AG09309 (cell line): ENCODE results near the gene USP49.

Experiments used
- DNase-seq: peaks from one replicate; pipeline ENCODE4 v3.0.0-alpha.2; 2010; ENCODE audit warnings: low read depth
- H3K4me3 ChIP-seq: 2 replicates; pipeline ENCODE4 v1.5.1; 2011; ENCODE audit warnings: mild to moderate bottlenecking, low read depth, low read length, moderate library complexity; ENCODE audit not compliant: control insufficient read depth
- TF ChIP-seq, protein P1 (sequence below): IDR thresholded peaks from 2 replicates; pipeline ENCODE4 v1.5.1; 2011; ENCODE audit warnings: mild to moderate bottlenecking, low read depth, low read length, inconsistent platforms; ENCODE audit not compliant: insufficient read depth, control insufficient read depth; ENCODE audit errors: missing control alignments

The USP49 gene

DNA sequence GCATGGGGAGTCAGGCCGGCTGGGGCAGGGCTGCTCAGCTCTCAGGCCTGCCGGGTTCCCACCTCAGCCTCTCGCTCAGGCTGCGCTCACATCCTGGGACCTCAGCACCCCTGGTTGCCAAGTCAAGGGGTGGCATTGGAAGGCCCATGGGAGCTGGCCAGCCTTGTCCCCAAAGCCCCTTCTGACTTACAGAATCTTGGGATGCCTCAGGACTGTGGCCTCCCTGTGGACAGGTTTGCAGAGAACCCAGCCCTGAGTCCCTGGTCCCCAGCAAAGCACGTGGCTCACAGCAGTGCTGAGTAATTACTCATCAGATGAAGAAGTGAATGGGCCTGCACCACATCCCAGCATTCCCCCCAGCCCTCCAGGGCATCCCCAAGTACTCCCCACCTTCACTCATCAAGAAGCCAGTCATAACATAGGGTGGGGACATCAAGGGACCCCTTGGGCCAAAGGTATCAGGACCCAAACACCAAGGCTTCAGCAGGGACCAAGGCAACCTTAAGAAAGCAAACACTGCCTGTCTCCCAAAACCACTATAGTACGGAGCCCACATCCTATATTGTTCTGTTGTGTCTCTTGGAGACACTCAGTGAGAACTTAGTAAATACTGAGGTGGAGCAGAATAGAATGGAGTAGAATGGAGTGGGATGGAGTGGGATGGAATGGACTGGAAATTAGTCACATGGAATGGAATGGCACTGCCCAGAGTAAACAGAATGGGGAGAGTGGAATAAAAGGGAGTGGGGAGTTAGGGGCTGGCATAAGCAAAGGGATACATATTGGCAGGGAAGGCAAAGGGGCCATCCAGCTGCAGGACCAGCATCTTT lies 151.6 kb downstream of the USP49 start:
- TF ChIP-seq, protein P1, sequence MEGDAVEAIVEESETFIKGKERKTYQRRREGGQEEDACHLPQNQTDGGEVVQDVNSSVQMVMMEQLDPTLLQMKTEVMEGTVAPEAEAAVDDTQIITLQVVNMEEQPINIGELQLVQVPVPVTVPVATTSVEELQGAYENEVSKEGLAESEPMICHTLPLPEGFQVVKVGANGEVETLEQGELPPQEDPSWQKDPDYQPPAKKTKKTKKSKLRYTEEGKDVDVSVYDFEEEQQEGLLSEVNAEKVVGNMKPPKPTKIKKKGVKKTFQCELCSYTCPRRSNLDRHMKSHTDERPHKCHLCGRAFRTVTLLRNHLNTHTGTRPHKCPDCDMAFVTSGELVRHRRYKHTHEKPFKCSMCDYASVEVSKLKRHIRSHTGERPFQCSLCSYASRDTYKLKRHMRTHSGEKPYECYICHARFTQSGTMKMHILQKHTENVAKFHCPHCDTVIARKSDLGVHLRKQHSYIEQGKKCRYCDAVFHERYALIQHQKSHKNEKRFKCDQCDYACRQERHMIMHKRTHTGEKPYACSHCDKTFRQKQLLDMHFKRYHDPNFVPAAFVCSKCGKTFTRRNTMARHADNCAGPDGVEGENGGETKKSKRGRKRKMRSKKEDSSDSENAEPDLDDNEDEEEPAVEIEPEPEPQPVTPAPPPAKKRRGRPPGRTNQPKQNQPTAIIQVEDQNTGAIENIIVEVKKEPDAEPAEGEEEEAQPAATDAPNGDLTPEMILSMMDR, result no peak
- no peak for DNase-seq
- no peak overlapping the region for H3K4me3 ChIP-seq

DNA sequence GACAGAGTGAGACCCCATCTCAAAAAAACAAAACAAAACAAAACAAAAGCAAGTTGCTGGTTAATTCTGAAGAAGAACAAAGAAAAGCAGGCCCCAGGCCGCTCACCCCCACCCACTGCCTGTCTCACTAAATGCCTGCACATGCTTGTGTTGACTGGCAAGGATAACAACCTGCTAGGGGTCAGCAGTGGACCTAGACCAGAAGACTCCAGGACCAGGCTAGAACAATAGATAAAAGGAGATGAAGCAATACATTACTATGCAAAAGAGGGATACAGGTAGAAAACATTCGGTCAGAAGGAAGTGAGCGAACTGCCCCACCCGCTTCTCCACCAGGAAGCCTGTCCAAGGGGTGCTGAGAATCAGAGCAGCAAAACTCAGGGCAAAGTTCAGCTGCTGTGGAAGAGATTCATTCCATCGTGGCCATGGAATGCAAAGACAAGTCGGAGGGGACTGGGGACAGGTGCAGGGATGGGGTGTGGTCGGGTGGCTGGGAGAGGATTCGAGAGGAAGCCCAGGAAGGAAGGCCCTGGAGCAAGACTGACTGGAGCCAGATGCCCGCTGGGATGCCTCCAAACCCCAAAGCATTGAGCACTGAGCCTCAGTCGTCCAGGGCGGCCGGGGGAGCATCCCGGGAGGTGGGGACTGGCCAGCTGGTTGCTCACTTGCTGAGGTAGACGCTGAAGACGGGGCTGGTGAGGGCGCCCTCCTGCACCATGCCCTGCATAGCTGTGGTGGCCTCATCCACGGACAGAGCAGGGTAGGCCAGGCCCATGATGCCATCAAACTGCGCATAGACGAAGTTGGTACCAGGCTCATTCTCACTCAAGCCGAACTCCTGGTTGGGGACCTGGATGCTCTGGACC lies 153.3 kb downstream of the USP49 start:
- no peak for DNase-seq
- no peak overlapping the region for H3K4me3 ChIP-seq
- TF ChIP-seq, protein P1, result no peak

DNA sequence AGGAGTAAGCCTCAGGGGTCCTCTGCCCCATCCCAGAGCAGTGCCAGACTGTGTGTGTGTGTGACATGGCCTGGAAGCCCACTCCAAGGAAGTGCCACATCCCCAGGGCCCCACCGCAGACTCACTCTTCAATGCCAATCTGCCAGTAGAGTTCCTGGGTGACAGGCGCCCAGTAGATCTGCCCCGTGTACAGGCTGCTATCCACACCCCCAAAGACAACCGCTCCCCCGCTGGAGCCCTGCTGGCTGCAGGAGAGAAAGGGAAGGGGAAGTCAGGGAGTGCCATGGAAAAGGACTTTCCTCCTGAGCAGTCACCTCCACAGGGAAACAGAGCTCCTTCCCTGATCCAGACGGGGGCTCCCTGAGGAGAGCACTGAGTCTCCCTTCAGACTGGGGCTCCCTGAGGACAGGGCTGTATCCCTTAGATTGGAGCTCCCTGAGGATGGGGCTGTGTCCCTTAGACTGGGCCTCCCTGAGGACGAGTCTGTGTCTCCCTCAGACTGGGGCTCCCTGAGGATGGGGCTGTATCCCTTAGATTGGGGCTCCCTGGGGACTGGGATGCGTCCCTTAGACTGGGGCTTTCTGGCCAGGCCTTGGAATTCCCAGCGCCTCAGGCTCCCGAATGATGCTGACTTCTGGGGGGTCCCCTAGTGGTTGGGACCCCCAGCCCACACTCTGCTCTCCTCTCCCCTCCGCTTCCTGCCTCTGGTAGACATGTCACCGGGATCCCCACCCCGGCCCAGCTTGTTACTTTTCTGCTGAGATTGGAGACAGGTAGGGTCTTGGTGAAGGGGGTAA lies 154.6 kb downstream of the USP49 start:
- DNase-seq, result no peak
- H3K4me3 ChIP-seq, result no peak overlapping the region
- TF ChIP-seq, protein P1, result no peak
